ENCODE measurements around the gene ADAM19. TPM values are rescaled to one million over a fixed set of nuclear protein-coding genes. Genes with fewer than 3 reads are reported as not detected.

The ADAM19 gene
- total RNA-seq, 2 donors from 2014 or later = 1.9 to 8.1 TPM

- TF ChIP-seq, protein P1, sequence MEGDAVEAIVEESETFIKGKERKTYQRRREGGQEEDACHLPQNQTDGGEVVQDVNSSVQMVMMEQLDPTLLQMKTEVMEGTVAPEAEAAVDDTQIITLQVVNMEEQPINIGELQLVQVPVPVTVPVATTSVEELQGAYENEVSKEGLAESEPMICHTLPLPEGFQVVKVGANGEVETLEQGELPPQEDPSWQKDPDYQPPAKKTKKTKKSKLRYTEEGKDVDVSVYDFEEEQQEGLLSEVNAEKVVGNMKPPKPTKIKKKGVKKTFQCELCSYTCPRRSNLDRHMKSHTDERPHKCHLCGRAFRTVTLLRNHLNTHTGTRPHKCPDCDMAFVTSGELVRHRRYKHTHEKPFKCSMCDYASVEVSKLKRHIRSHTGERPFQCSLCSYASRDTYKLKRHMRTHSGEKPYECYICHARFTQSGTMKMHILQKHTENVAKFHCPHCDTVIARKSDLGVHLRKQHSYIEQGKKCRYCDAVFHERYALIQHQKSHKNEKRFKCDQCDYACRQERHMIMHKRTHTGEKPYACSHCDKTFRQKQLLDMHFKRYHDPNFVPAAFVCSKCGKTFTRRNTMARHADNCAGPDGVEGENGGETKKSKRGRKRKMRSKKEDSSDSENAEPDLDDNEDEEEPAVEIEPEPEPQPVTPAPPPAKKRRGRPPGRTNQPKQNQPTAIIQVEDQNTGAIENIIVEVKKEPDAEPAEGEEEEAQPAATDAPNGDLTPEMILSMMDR (IDR thresholded peaks at IDR 0.05) = no peak
- TF ChIP-seq POLR2AphosphoS5 (IDR thresholded peaks at IDR 0.05) = no peak
- no peak for TF ChIP-seq POLR2A (IDR thresholded peaks at IDR 0.05)
- Histone ChIP-seq H3K4me1 (replicated peaks) (no peaks in the 10 kb centered on the region), H3K4me3 (no peak overlapping the region), H3K27me3 (replicated peaks; ENCODE audit: insufficient read depth) (no peaks in the 10 kb centered on the region), H3K9me3 (no peaks in the 10 kb centered on the region), H3K36me3 (no peaks in the 10 kb centered on the region), H3K27ac (no peak overlapping the region)
- WGBS = 86% methylated on average over 11 of the region's 11 CpGs
- DNase-seq (ENCODE audit: low spot score) = no peak
- intact Hi-C loops (cut with DNase I) = no loop called here
Measured at GRCh38 chr5:157491471-157491995, 84.0 kb downstream of the ADAM19 start.

DNA sequence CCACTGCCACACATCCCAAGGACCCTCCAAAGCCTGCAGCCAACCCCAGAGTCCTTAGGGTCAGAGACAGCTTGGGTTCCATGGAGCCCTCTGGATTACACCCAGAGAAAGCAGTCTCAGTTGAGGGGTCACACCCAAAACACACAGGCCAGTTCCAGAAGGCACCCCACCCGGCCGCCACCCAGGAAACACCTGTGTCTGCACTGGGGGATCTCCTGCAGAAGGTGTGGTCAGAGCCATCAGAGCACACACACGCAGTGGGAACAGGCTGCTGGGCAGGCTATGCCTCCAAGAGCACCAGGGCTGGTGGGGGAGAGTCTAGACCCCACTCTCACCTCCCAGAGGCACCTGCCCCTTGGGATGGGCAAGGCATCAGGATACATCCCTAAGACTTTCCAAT, 88.2 kb downstream of the ADAM19 start:
- Histone ChIP-seq H3K27ac (no peak overlapping the region), H3K27me3 (replicated peaks; ENCODE audit: insufficient read depth) (no peaks in the 10 kb centered on the region), H3K4me1 (replicated peaks) (no peaks in the 10 kb centered on the region), H3K9me3 (no peaks in the 10 kb centered on the region), H3K36me3 (no peaks in the 10 kb centered on the region), H3K4me3 (no peak overlapping the region)
- intact Hi-C loops (cut with DNase I) = no loop called here
- DNase-seq (ENCODE audit: low spot score) = no peak
- TF ChIP-seq POLR2AphosphoS5 (IDR thresholded peaks at IDR 0.05) (no peak), POLR2A (IDR thresholded peaks at IDR 0.05) (no peak)
- TF ChIP-seq, protein P1 (IDR thresholded peaks at IDR 0.05) = no peak
- 84% methylated on average over 3 of the region's 3 CpGs for WGBS

- Histone ChIP-seq H3K27me3 (replicated peaks; ENCODE audit: insufficient read depth) (no peaks in the 10 kb centered on the region), H3K9me3 (no peaks in the 10 kb centered on the region), H3K27ac (no peak overlapping the region), H3K36me3 (no peaks in the 10 kb centered on the region), H3K4me1 (replicated peaks) (no peaks in the 10 kb centered on the region), H3K4me3 (no peak overlapping the region)
- DNase-seq (ENCODE audit: low spot score) = no peak
- 63% methylated on average over 3 of the region's 3 CpGs for WGBS
- intact Hi-C loops (cut with DNase I) = no loop called here
- TF ChIP-seq, protein P1 (IDR thresholded peaks at IDR 0.05) = no peak
- no peak for TF ChIP-seq POLR2A (IDR thresholded peaks at IDR 0.05)
- TF ChIP-seq POLR2AphosphoS5 (IDR thresholded peaks at IDR 0.05) = no peak
Measured at GRCh38 chr5:157486861-157487260, 88.7 kb downstream of the ADAM19 start.

GRCh38 chr5:157486221-157486681, 89.3 kb downstream of the ADAM19 start:
- Histone ChIP-seq H3K9me3 (no peaks in the 10 kb centered on the region), H3K4me3 (no peak overlapping the region), H3K36me3 (no peaks in the 10 kb centered on the region), H3K27ac (no peak overlapping the region), H3K4me1 (replicated peaks) (no peaks in the 10 kb centered on the region), H3K27me3 (replicated peaks; ENCODE audit: insufficient read depth) (no peaks in the 10 kb centered on the region)
- 73% methylated on average over 8 of the region's 8 CpGs for WGBS
- no peak for DNase-seq (ENCODE audit: low spot score)
- TF ChIP-seq, protein P1 (IDR thresholded peaks at IDR 0.05) = no peak
- no peak for TF ChIP-seq POLR2AphosphoS5 (IDR thresholded peaks at IDR 0.05)
- no peak for TF ChIP-seq POLR2A (IDR thresholded peaks at IDR 0.05)
- intact Hi-C loops (cut with DNase I) = no loop called here

- Histone ChIP-seq H3K27me3 (replicated peaks; ENCODE audit: insufficient read depth) (no peaks in the 10 kb centered on the region), H3K4me1 (replicated peaks) (no peaks in the 10 kb centered on the region), H3K27ac (no peak overlapping the region), H3K9me3 (no peaks in the 10 kb centered on the region), H3K4me3 (no peak overlapping the region), H3K36me3 (no peaks in the 10 kb centered on the region)
- TF ChIP-seq POLR2AphosphoS5 (IDR thresholded peaks at IDR 0.05) = no peak
- TF ChIP-seq, protein P1 (IDR thresholded peaks at IDR 0.05) = no peak
- WGBS = 90% methylated on average over 3 of the region's 3 CpGs
- DNase-seq (ENCODE audit: low spot score) = no peak
- intact Hi-C loops (cut with DNase I) = no loop called here
Measured at GRCh38 chr5:157485811-157486210, 89.8 kb downstream of the ADAM19 start.
